Renal cortical epithelial cell (primary cell): ENCODE results near the gene TNFRSF25. TPM values are rescaled to one million over a fixed set of nuclear protein-coding genes. Genes with fewer than 3 reads are reported as not detected.

Experiments used
- DNase-seq: peaks from one replicate; pipeline ENCODE4 v3.0.0-alpha.2; 2011; ENCODE audit warnings: low read depth
- total RNA-seq: library from RNA; depleted of rRNA; stranded (reverse); fragments of >200 nt; gene quantifications from 2 replicates; pipeline ENCODE4 v1.2.3, GENCODE V29; 2014

The TNFRSF25 gene
- total RNA-seq, 1 donor from 2014 or later = 9.7 TPM

DNA sequence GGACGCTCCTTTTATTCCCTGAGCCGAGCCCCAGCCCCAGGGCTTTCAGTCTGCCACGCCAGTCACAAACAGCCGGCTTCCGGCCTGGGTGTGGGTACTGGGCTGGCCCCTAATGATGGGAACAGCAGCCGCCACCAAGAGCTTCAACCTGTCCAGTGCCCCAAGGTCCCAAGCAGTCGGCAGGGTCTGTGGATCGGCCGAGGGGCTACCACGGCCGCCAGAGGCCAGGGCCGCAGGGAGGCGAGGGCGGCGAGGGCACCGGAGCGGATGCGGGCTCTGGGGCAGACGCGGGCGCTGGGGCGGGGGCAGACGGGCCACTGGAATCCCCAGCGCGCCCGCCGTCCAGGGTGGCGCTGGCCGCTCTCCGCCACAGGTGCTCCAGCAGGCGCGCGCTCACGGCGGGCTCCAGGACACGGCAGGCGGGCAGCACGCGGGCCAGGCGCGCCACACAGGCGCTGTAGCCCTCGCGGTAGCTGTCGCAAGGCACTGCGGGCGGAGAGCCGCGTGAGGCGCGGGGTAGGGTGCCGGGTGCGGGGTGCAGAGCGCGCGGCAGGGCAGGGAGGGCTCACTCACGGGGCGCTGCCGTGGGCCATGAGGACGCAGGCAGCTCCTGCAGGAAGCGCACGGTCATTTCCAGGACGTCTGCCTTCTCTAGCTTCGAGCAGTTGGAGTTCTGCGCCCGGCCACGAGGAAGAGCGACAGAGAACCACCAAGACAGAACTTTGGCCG is 47.1 kb downstream of the TNFRSF25 start:
- no peak for DNase-seq

DNA sequence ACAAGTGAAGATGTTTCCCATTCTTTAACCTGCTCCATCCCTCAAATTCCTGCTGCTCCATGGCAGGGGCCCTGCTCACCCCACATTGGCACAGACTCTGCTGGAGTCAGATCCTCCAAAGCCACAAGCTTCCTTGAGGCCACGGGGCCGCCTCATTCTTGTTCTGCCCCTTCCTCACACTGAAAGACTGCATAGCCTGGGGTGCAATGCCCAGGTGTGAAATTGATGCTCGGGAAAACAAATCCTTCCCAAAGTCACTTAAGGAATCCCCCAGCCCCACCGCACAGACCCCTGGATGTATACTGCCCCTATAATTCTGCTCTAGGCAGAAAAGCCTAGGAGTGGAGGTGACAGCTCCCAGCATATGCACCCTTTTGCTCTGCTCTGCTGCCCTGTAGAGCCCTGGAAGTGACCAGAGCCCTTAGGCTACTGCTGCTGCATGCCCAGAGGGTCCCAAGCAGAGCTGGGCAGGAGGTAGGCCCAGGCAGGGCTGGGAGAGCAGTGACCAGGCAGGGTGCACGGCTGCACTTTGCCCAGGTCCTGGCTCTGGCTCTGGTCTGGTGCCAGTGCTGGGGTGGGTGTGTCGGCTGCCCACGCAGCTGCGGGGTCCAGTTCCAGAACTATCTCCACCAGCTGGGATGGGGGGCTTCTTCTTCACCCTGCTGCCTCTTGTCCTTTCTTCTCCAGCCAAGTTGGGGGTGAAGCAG is 47.9 kb downstream of the TNFRSF25 start:
- DNase-seq = no peak

DNA sequence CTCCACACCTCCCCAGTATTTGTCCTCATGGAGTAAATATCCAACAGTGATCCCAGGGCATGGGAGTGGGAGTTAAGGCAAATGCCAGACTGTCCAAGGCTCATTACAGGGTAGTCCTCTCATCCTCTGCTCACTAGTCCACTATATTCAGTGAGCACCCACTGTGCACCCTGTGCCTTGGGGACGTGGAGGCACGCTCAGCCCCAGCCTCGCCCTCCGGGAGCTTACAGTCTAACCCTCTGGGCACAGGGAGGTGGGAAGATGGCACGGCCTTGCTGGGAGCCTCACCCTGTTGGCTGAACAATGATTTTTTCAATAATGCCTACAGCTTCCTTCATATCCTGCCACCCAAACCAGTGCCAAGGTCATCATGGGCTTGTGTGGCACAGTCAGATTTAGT is 49.1 kb downstream of the TNFRSF25 start:
- no peak for DNase-seq

DNA sequence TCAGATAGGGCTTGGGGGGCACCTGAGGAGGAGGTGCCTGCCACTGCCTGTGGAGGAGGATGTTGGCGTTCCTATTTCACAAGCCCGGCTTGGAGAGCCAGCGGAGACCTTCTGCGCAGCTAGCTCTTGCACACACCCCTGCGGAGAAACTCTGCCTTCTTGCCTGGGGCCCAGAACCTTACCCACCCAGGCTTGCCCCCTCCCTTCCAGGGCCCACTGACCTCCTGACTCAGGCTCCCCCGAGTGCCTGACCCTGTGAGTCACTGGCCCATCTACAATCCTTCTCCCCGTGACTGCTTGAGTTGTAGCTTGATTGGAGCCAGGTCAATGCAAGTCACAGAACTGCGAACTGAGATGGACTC is 49.7 kb downstream of the TNFRSF25 start:
- no peak for DNase-seq

DNA sequence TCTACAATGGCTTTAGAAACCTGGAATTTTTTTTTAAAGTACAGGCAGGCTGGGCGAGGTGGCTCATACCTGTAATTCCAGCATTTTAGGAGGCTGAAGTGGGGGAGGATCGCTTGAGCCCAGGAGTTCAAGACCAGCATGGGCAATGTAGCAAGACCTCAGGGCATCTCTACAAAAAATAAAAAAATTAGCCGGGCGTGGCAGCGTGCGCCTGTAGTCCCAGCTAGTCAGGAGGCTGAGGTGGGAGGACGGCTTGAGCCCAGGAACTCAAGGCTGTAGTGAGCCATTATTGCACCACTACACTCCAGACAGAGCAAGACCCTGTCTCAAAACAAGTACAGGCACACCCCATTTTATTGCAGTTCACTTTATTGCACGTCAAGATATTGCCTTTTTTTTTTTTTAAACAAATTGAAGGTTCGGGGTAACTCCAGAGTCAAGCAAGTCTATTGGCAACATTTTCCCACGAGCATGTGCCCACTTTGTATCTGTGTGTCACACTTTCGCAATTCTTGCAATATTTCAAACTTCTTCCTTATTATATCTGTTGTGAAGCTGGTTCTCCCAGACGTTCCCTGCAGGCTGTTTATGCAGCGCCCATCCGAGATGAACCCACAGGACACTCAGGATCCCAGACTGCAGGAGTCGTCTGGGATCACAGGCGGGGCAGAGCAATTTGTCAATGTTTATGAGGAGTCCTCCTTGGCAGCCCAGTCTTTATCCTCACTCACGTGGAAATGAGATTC is 50.9 kb downstream of the TNFRSF25 start:
- DNase-seq = no peak

DNA sequence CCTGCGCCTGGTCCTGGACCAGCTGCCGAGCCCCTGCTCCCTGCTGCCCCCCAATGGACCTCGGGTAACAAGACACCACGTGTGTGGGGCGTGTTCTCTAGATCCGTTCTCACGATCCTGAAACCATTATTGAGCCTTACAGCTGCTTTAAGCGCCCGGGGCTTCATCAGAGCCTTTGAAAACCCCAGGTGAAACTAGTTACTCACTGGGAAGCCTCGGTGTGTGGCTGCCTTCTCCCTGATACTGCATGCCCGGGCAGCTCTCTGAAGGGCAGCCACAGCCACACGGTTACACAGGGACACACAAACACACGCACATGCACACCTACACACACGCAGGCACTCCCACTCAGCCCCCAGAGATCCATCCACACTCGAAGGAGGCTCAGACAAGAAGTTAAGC is 51.5 kb downstream of the TNFRSF25 start:
- DNase-seq = peak; percentile 72

DNA sequence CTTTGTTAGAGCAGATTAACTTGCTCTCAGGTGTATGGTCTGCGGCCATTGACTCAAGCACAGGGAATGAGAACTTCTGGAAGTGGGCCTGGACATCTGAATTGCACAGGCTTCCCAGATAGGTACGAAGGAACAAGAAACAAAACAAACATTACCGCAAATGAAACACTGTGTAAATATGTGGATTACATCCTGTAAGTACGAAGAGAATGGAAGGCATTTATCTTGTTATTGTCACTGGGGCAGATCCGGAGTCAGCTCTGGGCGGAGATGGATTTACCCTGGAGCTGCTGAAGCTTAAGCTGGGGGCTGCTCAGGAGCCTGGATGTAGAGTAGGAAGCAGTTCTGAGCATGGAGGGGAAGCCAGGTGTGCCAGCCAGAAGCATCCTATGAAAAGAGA is 53.1 kb downstream of the TNFRSF25 start:
- no peak for DNase-seq

Other genes starting within 250 kb of the TNFRSF25 start
- gene ICMT, start 230.2 kb downstream of the TNFRSF25 start, total RNA-seq = 81.1 and 107 TPM in 2 replicates
- not detected in 2 replicates for gene HES3, start 222.0 kb downstream of the TNFRSF25 start, total RNA-seq
- 1.9 and 4.8 TPM in 2 replicates for gene GPR153, start 205.1 kb downstream of the TNFRSF25 start, total RNA-seq
- gene ACOT7, start 72.4 kb downstream of the TNFRSF25 start, total RNA-seq = 17.9 and 23.1 TPM in 2 replicates
- 5.8 and 13.0 TPM in 2 replicates for gene HES2, start 46.3 kb downstream of the TNFRSF25 start, total RNA-seq
- gene ESPN, start 41.4 kb downstream of the TNFRSF25 start, total RNA-seq = 0.25 TPM in 1 of 2 replicates, not detected in the other
- 22.2 and 22.6 TPM in 2 replicates for gene PLEKHG5, start 25.5 kb upstream of the TNFRSF25 start, total RNA-seq
- gene NOL9, start 88.3 kb upstream of the TNFRSF25 start, total RNA-seq = 22.9 and 31.3 TPM in 2 replicates
- gene TAS1R1, start 89.1 kb upstream of the TNFRSF25 start, total RNA-seq = not detected in 2 replicates
- 19.3 and 21.2 TPM in 2 replicates for gene ZBTB48, start 113.8 kb upstream of the TNFRSF25 start, total RNA-seq
- gene KLHL21, start 136.7 kb upstream of the TNFRSF25 start, total RNA-seq = 29.5 and 59.7 TPM in 2 replicates
- 8.2 and 22.4 TPM in 2 replicates for gene PHF13, start 147.6 kb upstream of the TNFRSF25 start, total RNA-seq
- gene THAP3, start 158.7 kb upstream of the TNFRSF25 start, total RNA-seq = 17.0 and 20.9 TPM in 2 replicates
- 39.9 and 99.0 TPM in 2 replicates for gene DNAJC11, start 235.6 kb upstream of the TNFRSF25 start, total RNA-seq